HG03108 (cell line): Measurements from ENCODE around the gene AGT.
"Not testable (repeated sequence)": the region's sequence is repeated elsewhere in the genome, so short reads cannot be mapped to it uniquely, and the experiment has no call there.

Source experiments
- ATAC-seq: cut with Tn5 transposase; IDR thresholded peaks from one replicate; pipeline ENCODE4 v1.9.1; 2021; ENCODE audit warnings: moderate library complexity; ENCODE audit not compliant: unreplicated experiment

Gene AGT

GRCh38 chr1:230694464-230694863, 19.5 kb downstream of the AGT start:
- no peak for ATAC-seq

GRCh38 chr1:230693777-230694176, 20.1 kb downstream of the AGT start:
- ATAC-seq = no peak

- ATAC-seq = no peak
These were observed 20.7 kb downstream of the AGT start for GRCh38 chr1:230693221-230693620.

GRCh38 chr1:230691615-230692014, 22.3 kb downstream of the AGT start:
- no peak for ATAC-seq

- ATAC-seq = no peak
These were observed 23.8 kb downstream of the AGT start for GRCh38 chr1:230690101-230690500.

GRCh38 chr1:230686747-230687146, 27.2 kb downstream of the AGT start:
- no peak for ATAC-seq

GRCh38 chr1:230684998-230685397, 28.9 kb downstream of the AGT start:
- ATAC-seq = no peak

- no peak for ATAC-seq
These were observed 29.8 kb downstream of the AGT start for GRCh38 chr1:230684146-230684545.

- ATAC-seq = no peak
These were observed 30.9 kb downstream of the AGT start for GRCh38 chr1:230682882-230683610.

GRCh38 chr1:230682274-230682673, 31.6 kb downstream of the AGT start:
- no peak for ATAC-seq

- ATAC-seq = no peak
These were observed 32.3 kb downstream of the AGT start for GRCh38 chr1:230681599-230681998.

- no peak for ATAC-seq
These were observed 33.5 kb downstream of the AGT start for GRCh38 chr1:230680300-230681025.

GRCh38 chr1:230679825-230680224, 34.1 kb downstream of the AGT start:
- ATAC-seq = no peak

- ATAC-seq = no peak
These were observed 34.7 kb downstream of the AGT start for GRCh38 chr1:230679192-230679591.

GRCh38 chr1:230677200-230677599, 36.7 kb downstream of the AGT start:
- ATAC-seq = no peak

- no peak for ATAC-seq
These were observed 39.3 kb downstream of the AGT start for GRCh38 chr1:230674581-230674980.

GRCh38 chr1:230669543-230669942, 44.4 kb downstream of the AGT start:
- ATAC-seq = no peak

GRCh38 chr1:230668227-230668626, 45.7 kb downstream of the AGT start:
- ATAC-seq = no peak

GRCh38 chr1:230661976-230662375, 51.9 kb downstream of the AGT start:
- ATAC-seq = no peak

- ATAC-seq = no peak
These were observed 55.2 kb downstream of the AGT start for GRCh38 chr1:230658691-230659090.

GRCh38 chr1:230658103-230658502, 55.8 kb downstream of the AGT start:
- not testable (repeated sequence) for ATAC-seq

GRCh38 chr1:230656719-230657118, 57.2 kb downstream of the AGT start:
- ATAC-seq = not testable (repeated sequence)
